GM12801 (cell line): ENCODE measurements around the gene PCCA.

ENCODE experiments used
- CTCF ChIP-seq: IDR thresholded peaks from one replicate; pipeline ENCODE4 v1.5.1; 2011; ENCODE audit warnings: control low read depth; ENCODE audit not compliant: insufficient read length; ENCODE audit errors: extremely low read depth

Gene PCCA

GRCh38 chr13:100195568-100195967 is 106.7 kb downstream of the PCCA start:
- TF ChIP-seq CTCF: no peak

- TF ChIP-seq CTCF: no peak
These were observed 107.5 kb downstream of the PCCA start for GRCh38 chr13:100196375-100196774.

GRCh38 chr13:100197116-100197515 is 108.2 kb downstream of the PCCA start:
- TF ChIP-seq CTCF: no peak

GRCh38 chr13:100197591-100198365 is 108.9 kb downstream of the PCCA start:
- TF ChIP-seq CTCF: no peak

- no peak for TF ChIP-seq CTCF
These were observed 114.9 kb downstream of the PCCA start for GRCh38 chr13:100203696-100204367.

GRCh38 chr13:100208002-100208401 is 119.1 kb downstream of the PCCA start:
- no peak for TF ChIP-seq CTCF

- TF ChIP-seq CTCF: no peak
These were observed 119.7 kb downstream of the PCCA start for GRCh38 chr13:100208626-100209025.
